H1 (cell line): ENCODE data around the gene S100A8. TPM values are rescaled to one million over a fixed set of nuclear protein-coding genes. Genes with fewer than 3 reads are reported as not detected.

Source experiments
- HDAC2 ChIP-seq, 2 experiments: fragments of 300-600 bp in 1 of 2; sonication (generic) in 1 of 2; IDR thresholded peaks; 2 replicates each; pipeline ENCODE4 v1.6.1; 2011 to 2012; ENCODE audit warnings: low read depth in 2 of 2, low read length in 2 of 2, mild to moderate bottlenecking in 2 of 2, moderate library complexity in 2 of 2, borderline replicate concordance in 1 of 2, inconsistent platforms in 1 of 2
- KDM5A ChIP-seq: fragments of 200-600 bp; IDR thresholded peaks from 2 replicates; pipeline ENCODE4 v1.7.1; 2012; ENCODE audit warnings: mild to moderate bottlenecking, low read length, inconsistent platforms, mixed read lengths
- NRF1 ChIP-seq: IDR thresholded peaks from 2 replicates; pipeline ENCODE4 v1.6.1; 2011; ENCODE audit warnings: mild to moderate bottlenecking, low read depth, low read length, improper control_type of control experiment
- SIN3A ChIP-seq, 2 experiments: IDR thresholded peaks in 1 of 2; conservative IDR thresholded peaks in 1 of 2; 2 replicates each; pipeline ENCODE4 v1.6.1; 2011 to 2012; ENCODE audit warnings: low read length in 2 of 2, improper control_type of control experiment in 1 of 2, low read depth in 1 of 2, mild to moderate bottlenecking in 1 of 2
- USF2 ChIP-seq: IDR thresholded peaks from 2 replicates; pipeline ENCODE4 v1.6.1; 2011; ENCODE audit warnings: low read length, improper control_type of control experiment
- polyA plus RNA-seq, 7 experiments: library from polyadenylated mRNA; depleted of rRNA in 3 of 7; stranded (reverse) in 5 of 7; unstranded in 2 of 7; fragments of >200 nt in 5 of 7; fragments of 200-250 nt in 2 of 7; gene quantifications; 1 replicate in 5 of 7; 2 replicates in 1 of 7; 4 replicates in 1 of 7; pipeline versions ENCODE4 v1.2.1 to v1.2.3, GENCODE V29; 2011 to 2013; ENCODE audit warnings: missing spikeins in 2 of 7, mixed read lengths in 2 of 7
- total RNA-seq: library from RNA; stranded (reverse); fragmentation: NEBNext Ultra II Directional; extraction: Animal tissue kit (Norgen Biotek cat#: 25700); gene quantifications from 2 replicates; pipeline ENCODE4 v1.2.1, GENCODE V29; 2021
- TF ChIP-seq, protein P1 (sequence below): IDR thresholded peaks from 2 replicates; pipeline ENCODE4 v1.6.1; 2012; ENCODE audit warnings: inconsistent platforms
- TF ChIP-seq, protein P2 (sequence below), 3 experiments: IDR thresholded peaks; 1 replicate in 2 of 3; 2 replicates in 1 of 3; pipeline versions ENCODE4 v1.5.1 to v1.6.1; 2011; ENCODE audit warnings: low read length in 3 of 3, mild to moderate bottlenecking in 3 of 3, inconsistent platforms in 2 of 3, low read depth in 1 of 3, moderate library complexity in 1 of 3; ENCODE audit not compliant: insufficient read depth in 1 of 3; ENCODE audit errors: control extremely low read depth in 1 of 3

The S100A8 gene
- total and polyA plus RNA-seq, 2 of the 8 experiments (the other 6 are each of a cell fraction or from before 2014, with no cell fraction given), result not detected

DNA sequence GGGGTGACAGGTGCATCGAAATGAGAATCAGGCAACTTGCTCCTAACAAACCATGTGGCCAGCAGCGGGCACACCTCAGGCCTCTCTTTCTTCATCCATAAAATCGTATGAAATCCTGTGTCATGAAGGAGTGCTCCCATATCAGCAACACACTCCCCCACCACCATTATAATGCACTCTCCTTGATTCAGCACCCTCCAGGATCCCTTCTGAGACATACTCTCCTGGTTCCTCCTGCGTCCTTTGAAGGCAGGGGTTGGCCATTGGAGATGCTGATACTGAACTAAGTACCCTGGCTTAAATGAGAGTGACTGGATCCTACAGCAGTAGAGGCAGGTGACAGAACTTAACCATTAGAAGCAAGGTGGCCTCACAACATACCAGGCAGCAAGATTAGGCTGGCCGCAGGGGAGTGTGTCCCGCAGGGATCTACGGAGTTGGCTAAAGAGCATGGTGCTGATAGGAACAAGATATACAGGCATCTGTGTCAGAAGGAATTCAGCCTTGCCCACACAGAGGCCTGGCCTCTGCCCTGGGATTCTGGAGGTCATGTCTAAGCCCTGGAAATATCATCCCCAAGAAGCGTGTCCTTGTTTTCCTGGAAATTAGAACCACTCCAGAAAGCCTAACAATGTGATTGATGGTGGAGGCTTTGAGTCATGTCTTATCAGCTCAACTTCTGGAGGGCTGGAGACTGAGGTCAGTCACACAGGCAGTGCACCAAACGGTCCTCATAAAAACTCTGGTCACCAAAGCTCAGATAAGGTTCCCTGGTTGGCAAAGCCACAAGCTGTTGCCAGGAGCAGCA, 42.2 kb upstream of the S100A8 start (continued):
- TF ChIP-seq SIN3A (conservative IDR thresholded peaks at IDR 0.05 in 1 of 2, IDR thresholded peaks at IDR 0.05 in 1 of 2; ENCODE audit: low read depth in 1 of 2, low read length in 2 of 2), result no peak
- TF ChIP-seq KDM5A, result no peak
- TF ChIP-seq, protein P1, sequence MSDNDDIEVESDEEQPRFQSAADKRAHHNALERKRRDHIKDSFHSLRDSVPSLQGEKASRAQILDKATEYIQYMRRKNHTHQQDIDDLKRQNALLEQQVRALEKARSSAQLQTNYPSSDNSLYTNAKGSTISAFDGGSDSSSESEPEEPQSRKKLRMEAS, result no peak
- TF ChIP-seq, protein P2, sequence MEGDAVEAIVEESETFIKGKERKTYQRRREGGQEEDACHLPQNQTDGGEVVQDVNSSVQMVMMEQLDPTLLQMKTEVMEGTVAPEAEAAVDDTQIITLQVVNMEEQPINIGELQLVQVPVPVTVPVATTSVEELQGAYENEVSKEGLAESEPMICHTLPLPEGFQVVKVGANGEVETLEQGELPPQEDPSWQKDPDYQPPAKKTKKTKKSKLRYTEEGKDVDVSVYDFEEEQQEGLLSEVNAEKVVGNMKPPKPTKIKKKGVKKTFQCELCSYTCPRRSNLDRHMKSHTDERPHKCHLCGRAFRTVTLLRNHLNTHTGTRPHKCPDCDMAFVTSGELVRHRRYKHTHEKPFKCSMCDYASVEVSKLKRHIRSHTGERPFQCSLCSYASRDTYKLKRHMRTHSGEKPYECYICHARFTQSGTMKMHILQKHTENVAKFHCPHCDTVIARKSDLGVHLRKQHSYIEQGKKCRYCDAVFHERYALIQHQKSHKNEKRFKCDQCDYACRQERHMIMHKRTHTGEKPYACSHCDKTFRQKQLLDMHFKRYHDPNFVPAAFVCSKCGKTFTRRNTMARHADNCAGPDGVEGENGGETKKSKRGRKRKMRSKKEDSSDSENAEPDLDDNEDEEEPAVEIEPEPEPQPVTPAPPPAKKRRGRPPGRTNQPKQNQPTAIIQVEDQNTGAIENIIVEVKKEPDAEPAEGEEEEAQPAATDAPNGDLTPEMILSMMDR (IDR thresholded peaks at IDR 0.05; ENCODE audit: control extremely low read depth in 1 of 3, insufficient read depth in 1 of 3, low read depth in 1 of 3, low read length in 3 of 3), result no peak
- TF ChIP-seq HDAC2 (IDR thresholded peaks at IDR 0.05; ENCODE audit: borderline replicate concordance in 1 of 2, low read depth in 2 of 2, low read length in 2 of 2), result no peak
- TF ChIP-seq NRF1, result no peak
- TF ChIP-seq USF2, result no peak
